ENCODE data around the gene RAB12.
"Not testable (repeated sequence)": the region's sequence is repeated elsewhere in the genome, so short reads cannot be mapped to it uniquely, and the experiment has no call there.

RAB12 gene

GRCh38 chr18:8608795-8609658, at the start of gene RAB12:
TSS of gene RAB12 (plus strand) at chr18:8609437. CDS start at chr18:8609440, 3 bp downstream.
- Histone ChIP-seq H3K36me3 (ENCODE audit: control insufficient read depth in 5 of 5, insufficient read depth in 5 of 5, low read length in 5 of 5) (peaks cover 0 to 3% (median 0%) of the 10 kb centered on the region in 5 donors), H3K4me3 (ENCODE audit: low read depth in 1 of 5, low read length in 5 of 5) (peak within 1 kb of the TSS; percentile 77 to 87 (median 85)), H3K9me3 (ENCODE audit: control insufficient read depth in 5 of 5, low read length in 5 of 5) (no peaks in the 10 kb centered on the region), H3K4me1 (ENCODE audit: control insufficient read depth in 5 of 5, insufficient read depth in 5 of 5, low read length in 5 of 5) (peaks cover 0 to 45% (median 40%) of the 10 kb centered on the region in 5 donors), H3K27ac (ENCODE audit: low read depth, low read length) (peak within 1 kb of the TSS; percentile 86), H3K27me3 (ENCODE audit: control insufficient read depth in 5 of 5, insufficient read depth in 4 of 5, low read length in 5 of 5) (no peaks in the 10 kb centered on the region), H3K9ac (ENCODE audit: low read length in 5 of 5) (peak within 1 kb of the TSS; percentile 73 to 94 (median 92))

DNA sequence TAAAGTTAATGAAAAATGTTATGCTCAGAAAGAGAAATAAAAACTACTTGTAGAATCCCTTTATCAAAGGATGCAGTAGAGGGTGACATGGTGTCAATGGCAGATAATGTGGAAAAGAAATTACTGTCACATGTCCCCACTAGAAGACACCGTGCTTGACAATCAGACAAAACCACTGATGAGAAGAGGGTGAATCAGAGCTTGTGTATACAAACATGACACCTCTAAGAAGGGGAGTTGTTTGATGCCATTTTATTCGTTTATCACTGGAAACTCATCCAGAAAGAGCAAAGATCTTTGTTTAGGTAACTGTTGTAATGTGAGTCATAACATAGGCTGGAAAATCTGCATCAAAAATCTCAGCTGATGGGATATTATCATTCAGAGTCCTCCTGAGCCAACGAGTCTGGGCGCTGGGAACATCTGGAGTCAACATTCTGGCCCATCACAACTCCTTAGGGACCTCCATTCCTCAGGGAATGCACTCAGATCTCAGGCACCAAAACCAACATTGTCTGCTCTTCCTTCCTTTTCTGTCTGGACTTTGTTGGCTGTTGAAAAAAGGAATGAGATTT, 49.5 kb upstream of the RAB12 start:
- Histone ChIP-seq H3K27me3 (ENCODE audit: control insufficient read depth in 5 of 5, insufficient read depth in 4 of 5, low read length in 5 of 5) (no peaks in the 10 kb centered on the region), H3K9ac (ENCODE audit: low read length in 5 of 5) (no peak overlapping the region), H3K9me3 (ENCODE audit: control insufficient read depth in 5 of 5, low read length in 5 of 5) (peaks cover 0 to 3% (median 0%) of the 10 kb centered on the region in 5 donors), H3K4me1 (ENCODE audit: control insufficient read depth in 5 of 5, insufficient read depth in 5 of 5, low read length in 5 of 5) (peaks cover 1 to 19% (median 10%) of the 10 kb centered on the region in 5 donors), H3K4me3 (ENCODE audit: low read depth in 1 of 5, low read length in 5 of 5) (no peak overlapping the region), H3K27ac (ENCODE audit: low read depth, low read length) (no peak overlapping the region), H3K36me3 (ENCODE audit: control insufficient read depth in 5 of 5, insufficient read depth in 5 of 5, low read length in 5 of 5) (no peaks in the 10 kb centered on the region)

DNA sequence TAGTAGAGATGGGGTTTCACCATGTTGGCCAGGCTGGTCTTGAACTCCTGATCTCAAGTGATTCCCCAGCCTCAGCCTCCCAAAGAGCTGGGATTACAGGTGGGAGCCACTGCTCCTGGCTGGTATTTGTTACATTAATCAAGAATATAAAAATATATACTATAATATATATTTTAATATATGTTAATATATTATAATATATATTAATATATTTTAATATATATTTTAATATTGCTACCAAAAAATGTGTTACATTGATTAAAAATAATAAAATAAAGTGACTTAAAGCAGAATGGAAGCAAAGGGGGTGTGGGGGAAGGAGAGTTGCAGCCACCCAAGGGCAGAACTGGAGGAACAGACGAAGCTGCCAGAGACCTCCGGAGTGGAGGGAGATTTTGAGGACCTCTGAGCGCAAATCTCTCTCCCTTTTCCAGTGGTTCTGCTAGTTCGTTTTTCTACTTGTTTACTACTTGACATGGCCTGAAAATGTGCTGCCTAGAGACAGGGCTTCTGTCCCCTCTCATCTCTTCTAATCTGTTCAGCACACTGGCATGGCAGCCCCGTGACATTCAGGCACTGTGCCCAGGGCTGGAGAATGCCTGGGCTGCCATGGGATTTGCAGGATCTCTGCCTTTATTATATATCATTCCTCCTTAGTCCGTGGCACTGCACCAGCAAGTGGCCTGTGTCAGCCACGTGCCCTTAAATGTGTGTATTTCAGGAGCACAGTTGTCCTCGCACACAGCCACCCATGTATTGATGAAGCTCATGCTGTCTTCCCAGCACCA, 47.9 kb upstream of the RAB12 start:
- Histone ChIP-seq H3K4me3 (ENCODE audit: low read depth in 1 of 5, low read length in 5 of 5) (peak overlapping the region in 1 of 5 donors; percentile 1), H3K9ac (ENCODE audit: low read length in 5 of 5) (no peak overlapping the region), H3K27me3 (ENCODE audit: control insufficient read depth in 5 of 5, insufficient read depth in 4 of 5, low read length in 5 of 5) (no peaks in the 10 kb centered on the region)

DNA sequence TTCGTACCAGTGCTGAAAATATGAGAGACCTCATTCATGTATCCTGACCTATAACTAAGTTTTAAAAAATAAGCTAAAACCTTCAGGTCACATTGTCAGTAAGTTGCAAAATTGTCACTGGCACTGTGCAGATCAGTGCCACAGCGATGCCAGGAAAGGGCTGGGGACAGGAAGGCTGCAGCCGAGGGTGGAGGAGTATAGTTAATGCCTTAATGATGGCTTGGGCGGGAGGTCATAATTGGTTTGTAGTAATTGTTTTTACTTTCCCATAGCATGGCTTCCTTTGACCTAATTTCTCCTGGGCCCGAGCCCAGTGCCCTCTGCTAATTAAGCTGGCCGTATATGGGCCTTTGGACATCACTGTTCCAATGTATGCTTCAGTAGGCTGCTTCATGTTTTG, 47.2 kb upstream of the RAB12 start:
- peak overlapping the region in 1 of 5 donors; percentile 1 for H3K4me3 ChIP-seq (ENCODE audit: low read depth in 1 of 5, low read length in 5 of 5)
- H3K36me3 ChIP-seq (ENCODE audit: control insufficient read depth in 5 of 5, insufficient read depth in 5 of 5, low read length in 5 of 5), result no peaks in the 10 kb centered on the region
- no peak overlapping the region for H3K27ac ChIP-seq (ENCODE audit: low read depth, low read length)

More for the DNA sequence above, 47.9 kb upstream of the RAB12 start:
- H3K36me3 ChIP-seq (ENCODE audit: control insufficient read depth in 5 of 5, insufficient read depth in 5 of 5, low read length in 5 of 5), result no peaks in the 10 kb centered on the region
- H3K9me3 ChIP-seq (ENCODE audit: control insufficient read depth in 5 of 5, low read length in 5 of 5), result peaks cover 0 to 3% (median 0%) of the 10 kb centered on the region in 5 donors
- peaks cover 1 to 19% (median 10%) of the 10 kb centered on the region in 5 donors for H3K4me1 ChIP-seq (ENCODE audit: control insufficient read depth in 5 of 5, insufficient read depth in 5 of 5, low read length in 5 of 5)
- no peak overlapping the region for H3K27ac ChIP-seq (ENCODE audit: low read depth, low read length)

DNA sequence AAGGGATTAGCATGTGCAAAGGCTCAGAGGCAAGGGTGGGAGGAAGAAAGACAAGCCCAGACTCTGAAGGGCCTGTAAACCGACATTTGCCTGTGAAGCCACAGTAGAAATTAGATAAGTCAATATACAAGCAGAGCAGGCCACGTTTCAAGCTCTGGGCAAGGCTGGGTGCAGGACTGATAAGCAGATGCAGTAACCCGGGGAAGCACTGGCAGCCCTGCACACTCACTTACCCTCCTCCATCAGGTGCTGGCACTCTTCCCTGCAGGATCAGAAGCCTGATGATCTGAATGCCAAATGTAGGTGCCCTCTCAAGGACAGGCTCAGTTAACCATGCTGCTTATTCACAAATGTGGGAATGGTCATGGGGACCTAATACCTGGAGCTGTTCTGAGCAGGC, 46.3 kb upstream of the RAB12 start:
- Histone ChIP-seq H3K9me3 (ENCODE audit: control insufficient read depth in 5 of 5, low read length in 5 of 5) (peaks cover 0 to 3% (median 0%) of the 10 kb centered on the region in 5 donors), H3K36me3 (ENCODE audit: control insufficient read depth in 5 of 5, insufficient read depth in 5 of 5, low read length in 5 of 5) (no peaks in the 10 kb centered on the region), H3K27me3 (ENCODE audit: control insufficient read depth in 5 of 5, insufficient read depth in 4 of 5, low read length in 5 of 5) (no peaks in the 10 kb centered on the region), H3K27ac (ENCODE audit: low read depth, low read length) (no peak overlapping the region), H3K9ac (ENCODE audit: low read length in 5 of 5) (no peak overlapping the region), H3K4me3 (ENCODE audit: low read depth in 1 of 5, low read length in 5 of 5) (no peak overlapping the region), H3K4me1 (ENCODE audit: control insufficient read depth in 5 of 5, insufficient read depth in 5 of 5, low read length in 5 of 5) (peaks cover 0 to 16% (median 8%) of the 10 kb centered on the region in 5 donors)

More for the DNA sequence above, 47.2 kb upstream of the RAB12 start:
- no peak overlapping the region for H3K9ac ChIP-seq (ENCODE audit: low read length in 5 of 5)
- peaks cover 0 to 3% (median 0%) of the 10 kb centered on the region in 5 donors for H3K9me3 ChIP-seq (ENCODE audit: control insufficient read depth in 5 of 5, low read length in 5 of 5)
- H3K4me1 ChIP-seq (ENCODE audit: control insufficient read depth in 5 of 5, insufficient read depth in 5 of 5, low read length in 5 of 5), result peaks cover 0 to 16% (median 10%) of the 10 kb centered on the region in 5 donors
- no peaks in the 10 kb centered on the region for H3K27me3 ChIP-seq (ENCODE audit: control insufficient read depth in 5 of 5, insufficient read depth in 4 of 5, low read length in 5 of 5)

DNA sequence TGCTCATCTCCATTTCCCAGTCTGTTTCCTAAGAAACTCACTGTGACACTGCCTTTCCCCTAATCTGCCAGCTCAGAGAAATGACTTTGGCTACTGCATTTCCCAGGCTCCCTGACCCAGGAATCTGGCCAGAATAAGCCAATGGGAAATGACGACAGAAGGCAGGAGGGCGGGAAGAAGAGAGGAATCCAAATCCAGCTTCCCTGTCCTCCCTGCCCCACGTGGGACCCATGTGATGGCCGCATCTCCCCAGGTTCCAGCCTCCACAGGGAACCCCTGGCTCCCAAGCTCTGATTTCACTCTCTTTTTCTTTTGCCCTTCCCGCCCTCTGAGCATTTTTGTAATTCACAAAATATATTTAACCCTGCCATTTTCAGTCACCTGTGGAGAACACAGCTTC, 37.8 kb upstream of the RAB12 start:
- Histone ChIP-seq H3K27ac (ENCODE audit: low read depth, low read length) (no peak overlapping the region), H3K4me1 (ENCODE audit: control insufficient read depth in 5 of 5, insufficient read depth in 5 of 5, low read length in 5 of 5) (peaks cover 0 to 2% (median 0%) of the 10 kb centered on the region in 5 donors), H3K36me3 (ENCODE audit: control insufficient read depth in 5 of 5, insufficient read depth in 5 of 5, low read length in 5 of 5) (no peaks in the 10 kb centered on the region), H3K27me3 (ENCODE audit: control insufficient read depth in 5 of 5, insufficient read depth in 4 of 5, low read length in 5 of 5) (no peaks in the 10 kb centered on the region), H3K4me3 (ENCODE audit: low read depth in 1 of 5, low read length in 5 of 5) (no peak overlapping the region), H3K9me3 (ENCODE audit: control insufficient read depth in 5 of 5, low read length in 5 of 5) (no peaks in the 10 kb centered on the region), H3K9ac (ENCODE audit: low read length in 5 of 5) (no peak overlapping the region)

- H3K36me3 ChIP-seq (ENCODE audit: control insufficient read depth in 5 of 5, insufficient read depth in 5 of 5, low read length in 5 of 5); H3K27me3 ChIP-seq (ENCODE audit: control insufficient read depth in 5 of 5, insufficient read depth in 4 of 5, low read length in 5 of 5); H3K4me3 ChIP-seq (ENCODE audit: low read depth in 1 of 5, low read length in 5 of 5); H3K4me1 ChIP-seq (ENCODE audit: control insufficient read depth in 5 of 5, insufficient read depth in 5 of 5, low read length in 5 of 5); H3K27ac ChIP-seq (ENCODE audit: low read depth, low read length); H3K9ac ChIP-seq (ENCODE audit: low read length in 5 of 5); H3K9me3 ChIP-seq (ENCODE audit: control insufficient read depth in 5 of 5, low read length in 5 of 5): not testable (repeated sequence)
These were observed 35.5 kb upstream of the RAB12 start for GRCh38 chr18:8573766-8574165.

GRCh38 chr18:8584798-8585197, 24.4 kb upstream of the RAB12 start:
- no peak overlapping the region for H3K27ac ChIP-seq (ENCODE audit: low read depth, low read length)
- H3K4me1 ChIP-seq (ENCODE audit: control insufficient read depth in 5 of 5, insufficient read depth in 5 of 5, low read length in 5 of 5), result no peaks in the 10 kb centered on the region
- no peak overlapping the region for H3K9ac ChIP-seq (ENCODE audit: low read length in 5 of 5)
- peaks cover 0 to 2% (median 0%) of the 10 kb centered on the region in 5 donors for H3K9me3 ChIP-seq (ENCODE audit: control insufficient read depth in 5 of 5, low read length in 5 of 5)
- H3K27me3 ChIP-seq (ENCODE audit: control insufficient read depth in 5 of 5, insufficient read depth in 4 of 5, low read length in 5 of 5), result peaks cover 2 to 15% (median 9%) of the 10 kb centered on the region in 5 donors
- H3K36me3 ChIP-seq (ENCODE audit: control insufficient read depth in 5 of 5, insufficient read depth in 5 of 5, low read length in 5 of 5), result no peaks in the 10 kb centered on the region
- no peak overlapping the region for H3K4me3 ChIP-seq (ENCODE audit: low read depth in 1 of 5, low read length in 5 of 5)

GRCh38 chr18:8586941-8587340, 22.3 kb upstream of the RAB12 start:
- H3K36me3 ChIP-seq (ENCODE audit: control insufficient read depth in 5 of 5, insufficient read depth in 5 of 5, low read length in 5 of 5), result no peaks in the 10 kb centered on the region
- peaks cover 0 to 9% (median 4%) of the 10 kb centered on the region in 5 donors for H3K9me3 ChIP-seq (ENCODE audit: control insufficient read depth in 5 of 5, low read length in 5 of 5)
- no peak overlapping the region for H3K27ac ChIP-seq (ENCODE audit: low read depth, low read length)
- no peaks in the 10 kb centered on the region for H3K4me1 ChIP-seq (ENCODE audit: control insufficient read depth in 5 of 5, insufficient read depth in 5 of 5, low read length in 5 of 5)
- no peak overlapping the region for H3K9ac ChIP-seq (ENCODE audit: low read length in 5 of 5)
- H3K27me3 ChIP-seq (ENCODE audit: control insufficient read depth in 5 of 5, insufficient read depth in 4 of 5, low read length in 5 of 5), result peaks cover 2 to 15% (median 9%) of the 10 kb centered on the region in 5 donors
- no peak overlapping the region for H3K4me3 ChIP-seq (ENCODE audit: low read depth in 1 of 5, low read length in 5 of 5)

Data from subcutaneous abdominal adipose tissue (tissue), 5 donors.